HepG2 (cell line): ENCODE results near the gene MXRA7. TPM values are rescaled to one million over a fixed set of nuclear protein-coding genes. Genes with fewer than 3 reads are reported as not detected.

Experiments used
- ETV5 ChIP-seq: IDR thresholded peaks from 2 replicates; pipeline ENCODE4 v1.6.1; 2018; ENCODE audit warnings: missing biosample characterization, missing genetic modification reagents, inconsistent platforms, borderline replicate concordance
- FOXJ3 ChIP-seq: sonication (generic); formaldehyde crosslinking; IDR thresholded peaks from 2 replicates; pipeline ENCODE4 v1.4.0; 2020; ENCODE audit warnings: missing genetic modification reagents, mild to moderate bottlenecking, borderline replicate concordance
- JUN ChIP-seq: sonication (generic); formaldehyde crosslinking; IDR thresholded peaks from 2 replicates; pipeline ENCODE4 v1.4.0; 2020; ENCODE audit warnings: mild to moderate bottlenecking, missing genetic modification reagents
- MLX ChIP-seq: IDR thresholded peaks from 2 replicates; pipeline ENCODE4 v1.6.1; 2016
- PTBP1 ChIP-seq: fragments of 200-400 bp; formaldehyde crosslinking; IDR thresholded peaks from 2 replicates; pipeline ENCODE4 v1.6.1; 2018; ENCODE audit warnings: low read length, low read depth; ENCODE audit not compliant: poor library complexity, severe bottlenecking
- SMAD3 ChIP-seq: sonication (generic); formaldehyde crosslinking; IDR thresholded peaks from 2 replicates; pipeline ENCODE4 v1.4.0; 2020; ENCODE audit warnings: missing genetic modification reagents
- THAP9 ChIP-seq: sonication (generic); formaldehyde crosslinking; IDR thresholded peaks from 2 replicates; pipeline ENCODE4; 2020; ENCODE audit warnings: missing genetic modification reagents, mild to moderate bottlenecking, borderline replicate concordance
- ZFP91 ChIP-seq: sonication (generic); formaldehyde crosslinking; IDR thresholded peaks from 2 replicates; pipeline ENCODE4 v1.9.0; 2022; ENCODE audit warnings: missing genetic modification reagents, mild to moderate bottlenecking, borderline replicate concordance
- ZNF234 ChIP-seq: sonication (generic); formaldehyde crosslinking; conservative IDR thresholded peaks from 2 replicates; pipeline ENCODE4 v1.5.1; 2020; ENCODE audit warnings: mild to moderate bottlenecking, missing genetic modification reagents
- ZNF670 ChIP-seq: sonication (generic); formaldehyde crosslinking; IDR thresholded peaks from 2 replicates; pipeline ENCODE4 v1.8.0; 2022; ENCODE audit warnings: mild to moderate bottlenecking, missing genetic modification reagents, borderline replicate concordance
- ZNF768 ChIP-seq: sonication (generic); formaldehyde crosslinking; IDR thresholded peaks from 2 replicates; pipeline ENCODE4 v1.4.0; 2020; ENCODE audit warnings: missing genetic modification reagents
- ZSCAN25 ChIP-seq: sonication (generic); formaldehyde crosslinking; IDR thresholded peaks from 2 replicates; pipeline ENCODE4 v1.8.0; 2022; ENCODE audit warnings: mild to moderate bottlenecking, missing genetic modification reagents
- polyA plus RNA-seq, 8 experiments: library from polyadenylated mRNA; depleted of rRNA in 3 of 8; stranded (reverse) in 7 of 8; unstranded in 1 of 8; fragments of >200 nt; fragmentation: Illumina TruSeq in 4 of 8; extraction: Trizol in 4 of 8; gene quantifications; 2 replicates each; pipeline versions ENCODE4 v1.2.1 to v1.2.3, GENCODE V29; 2011 to 2016; ENCODE audit warnings: low read depth in 4 of 8, missing spikeins in 1 of 8, mixed read lengths in 1 of 8; ENCODE audit not compliant: insufficient read depth in 1 of 8
- total RNA-seq, 5 experiments: library from RNA; depleted of rRNA; stranded (reverse); fragments of >200 nt; fragmentation: Illumina TruSeq; extraction: Trizol; gene quantifications; 2 replicates each; pipeline ENCODE4 v1.2.3, GENCODE V29; 2016; ENCODE audit warnings: low read depth in 1 of 5
- TF ChIP-seq, protein P1 (sequence below): sonication (generic); formaldehyde crosslinking; IDR thresholded peaks from 2 replicates; pipeline ENCODE4 v1.5.0; 2020; ENCODE audit warnings: mild to moderate bottlenecking, missing genetic modification reagents
- TF ChIP-seq, protein P2 (sequence below): sonication (generic); formaldehyde crosslinking; IDR thresholded peaks from 2 replicates; pipeline ENCODE4 v1.4.0; 2020; ENCODE audit warnings: missing genetic modification reagents
- TF ChIP-seq, protein P3 (sequence below): sonication (generic); formaldehyde crosslinking; conservative IDR thresholded peaks from 2 replicates; pipeline ENCODE4 v1.4.0; 2020; ENCODE audit warnings: mild to moderate bottlenecking, missing genetic modification reagents, moderate library complexity

The MXRA7 gene
- total and polyA plus RNA-seq, 2 of the 13 experiments (the other 11 are each of a cell fraction or from before 2014, with no cell fraction given), result 44.8 to 112 TPM

DNA sequence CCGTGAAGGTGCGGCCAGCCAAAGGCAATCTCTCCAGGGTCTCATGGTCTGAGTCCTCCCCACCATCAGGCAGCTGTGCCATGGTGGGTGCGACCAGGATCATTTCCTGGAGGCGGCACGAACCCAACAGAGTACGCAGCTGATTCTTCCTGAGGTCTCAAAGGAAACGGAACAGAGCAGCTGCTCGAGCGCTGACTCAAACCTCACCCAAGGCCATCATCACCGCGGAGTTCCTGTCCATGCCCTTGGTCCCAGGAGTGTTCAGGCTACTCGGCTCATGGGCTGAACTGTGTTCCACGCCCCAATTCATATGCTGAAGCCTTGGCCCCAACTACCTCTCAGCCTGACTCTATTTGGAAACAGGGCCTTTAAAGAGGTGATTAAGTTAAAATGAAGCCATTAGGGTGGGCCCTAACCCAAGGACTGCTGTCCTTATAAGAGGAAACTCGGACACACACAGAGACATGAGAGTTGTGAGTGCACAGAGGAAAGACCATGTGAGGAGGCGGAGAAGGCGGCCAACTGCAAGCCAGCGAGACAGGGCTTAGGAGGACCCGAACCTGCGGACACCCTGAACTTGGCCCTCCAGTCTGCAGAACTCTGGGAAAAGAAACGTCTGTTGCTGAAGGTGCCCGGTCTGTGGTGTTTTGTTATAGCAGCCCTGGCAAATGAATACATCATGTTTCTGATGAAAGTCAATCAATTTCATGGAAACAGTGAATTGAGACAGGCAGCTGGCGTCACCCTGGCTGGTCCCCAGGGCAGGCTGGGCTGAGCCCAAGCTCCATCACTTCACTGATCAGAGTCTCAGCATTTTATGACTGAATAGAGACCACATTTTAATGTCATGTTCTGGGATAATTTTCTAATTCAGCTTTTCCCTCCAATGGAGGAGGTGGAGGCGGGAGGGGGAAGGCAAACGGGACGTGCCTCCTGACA is 13.7 kb downstream of the MXRA7 start (continued):
- TF ChIP-seq, protein P1, sequence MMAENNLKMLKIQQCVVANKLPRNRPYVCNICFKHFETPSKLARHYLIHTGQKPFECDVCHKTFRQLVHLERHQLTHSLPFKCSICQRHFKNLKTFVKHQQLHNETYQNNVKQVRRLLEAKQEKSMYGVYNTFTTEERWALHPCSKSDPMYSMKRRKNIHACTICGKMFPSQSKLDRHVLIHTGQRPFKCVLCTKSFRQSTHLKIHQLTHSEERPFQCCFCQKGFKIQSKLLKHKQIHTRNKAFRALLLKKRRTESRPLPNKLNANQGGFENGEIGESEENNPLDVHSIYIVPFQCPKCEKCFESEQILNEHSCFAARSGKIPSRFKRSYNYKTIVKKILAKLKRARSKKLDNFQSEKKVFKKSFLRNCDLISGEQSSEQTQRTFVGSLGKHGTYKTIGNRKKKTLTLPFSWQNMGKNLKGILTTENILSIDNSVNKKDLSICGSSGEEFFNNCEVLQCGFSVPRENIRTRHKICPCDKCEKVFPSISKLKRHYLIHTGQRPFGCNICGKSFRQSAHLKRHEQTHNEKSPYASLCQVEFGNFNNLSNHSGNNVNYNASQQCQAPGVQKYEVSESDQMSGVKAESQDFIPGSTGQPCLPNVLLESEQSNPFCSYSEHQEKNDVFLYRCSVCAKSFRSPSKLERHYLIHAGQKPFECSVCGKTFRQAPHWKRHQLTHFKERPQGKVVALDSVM, result 0 out of 2 replicates have a peak, but pooled peaks have one; percentile 3
- TF ChIP-seq, protein P2, sequence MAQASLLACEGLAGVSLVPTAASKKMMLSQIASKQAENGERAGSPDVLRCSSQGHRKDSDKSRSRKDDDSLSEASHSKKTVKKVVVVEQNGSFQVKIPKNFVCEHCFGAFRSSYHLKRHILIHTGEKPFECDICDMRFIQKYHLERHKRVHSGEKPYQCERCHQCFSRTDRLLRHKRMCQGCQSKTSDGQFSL (CRISPR knock-in tag), result no peak
- TF ChIP-seq SMAD3 (no peak), ZFP91 (CRISPR knock-in tag) (peak; percentile 48; the same call in 1 of the 2 replicates), THAP9 (CRISPR knock-in tag) (peak; percentile 17; the same call in 1 of the 2 replicates), ZNF234 (CRISPR knock-in tag) (no peak), ETV5 (peak; percentile 95), PTBP1 (no peak), ZNF768 (CRISPR knock-in tag) (peak; percentile 80; the same call in 1 of the 2 replicates), MLX (CRISPR knock-in tag) (0 out of 2 replicates have a peak, but pooled peaks have one; percentile 46), ZSCAN25 (peak; percentile 50; the same call in 1 of the 2 replicates), ZNF670 (CRISPR knock-in tag) (peak; percentile 61; the same call in 1 of the 2 replicates), JUN (peak; percentile 47; the same call in 1 of the 2 replicates), FOXJ3 (no peak)
- TF ChIP-seq, protein P3, sequence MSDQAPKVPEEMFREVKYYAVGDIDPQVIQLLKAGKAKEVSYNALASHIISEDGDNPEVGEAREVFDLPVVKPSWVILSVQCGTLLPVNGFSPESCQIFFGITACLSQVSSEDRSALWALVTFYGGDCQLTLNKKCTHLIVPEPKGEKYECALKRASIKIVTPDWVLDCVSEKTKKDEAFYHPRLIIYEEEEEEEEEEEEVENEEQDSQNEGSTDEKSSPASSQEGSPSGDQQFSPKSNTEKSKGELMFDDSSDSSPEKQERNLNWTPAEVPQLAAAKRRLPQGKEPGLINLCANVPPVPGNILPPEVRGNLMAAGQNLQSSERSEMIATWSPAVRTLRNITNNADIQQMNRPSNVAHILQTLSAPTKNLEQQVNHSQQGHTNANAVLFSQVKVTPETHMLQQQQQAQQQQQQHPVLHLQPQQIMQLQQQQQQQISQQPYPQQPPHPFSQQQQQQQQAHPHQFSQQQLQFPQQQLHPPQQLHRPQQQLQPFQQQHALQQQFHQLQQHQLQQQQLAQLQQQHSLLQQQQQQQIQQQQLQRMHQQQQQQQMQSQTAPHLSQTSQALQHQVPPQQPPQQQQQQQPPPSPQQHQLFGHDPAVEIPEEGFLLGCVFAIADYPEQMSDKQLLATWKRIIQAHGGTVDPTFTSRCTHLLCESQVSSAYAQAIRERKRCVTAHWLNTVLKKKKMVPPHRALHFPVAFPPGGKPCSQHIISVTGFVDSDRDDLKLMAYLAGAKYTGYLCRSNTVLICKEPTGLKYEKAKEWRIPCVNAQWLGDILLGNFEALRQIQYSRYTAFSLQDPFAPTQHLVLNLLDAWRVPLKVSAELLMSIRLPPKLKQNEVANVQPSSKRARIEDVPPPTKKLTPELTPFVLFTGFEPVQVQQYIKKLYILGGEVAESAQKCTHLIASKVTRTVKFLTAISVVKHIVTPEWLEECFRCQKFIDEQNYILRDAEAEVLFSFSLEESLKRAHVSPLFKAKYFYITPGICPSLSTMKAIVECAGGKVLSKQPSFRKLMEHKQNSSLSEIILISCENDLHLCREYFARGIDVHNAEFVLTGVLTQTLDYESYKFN (CRISPR knock-in tag), result peak; percentile 75
